Lower lobe of right lung (tissue), 2 donors: ENCODE measurements around the gene HSD11B1L. TPM values are rescaled to one million over a fixed set of nuclear protein-coding genes. Genes with fewer than 3 reads are reported as not detected.
A peak's percentile ranks its signal among the peaks of the same experiment; 100 is the strongest.

Experiments
- ATAC-seq, 2 donors: fragments of 200-7000 bp; cut with Tn5 transposase; one replicate each; pipeline ENCODE4 v1.9.1; 2020 to 2022; ENCODE audit warnings: mild to moderate bottlenecking in 2 of 2, moderate library complexity in 2 of 2
- DNase-seq: peaks from one replicate; pipeline ENCODE4 v3.0.0-alpha.2; 2020
- H3K27ac ChIP-seq: fragments of 200-600 bp; one replicate; pipeline ENCODE4 v1.8.0; 2022
- H3K27me3 ChIP-seq: fragments of 200-600 bp; one replicate; pipeline ENCODE4 v1.8.0; 2022; ENCODE audit warnings: low read depth
- H3K36me3 ChIP-seq: fragments of 200-600 bp; one replicate; pipeline ENCODE4 v1.8.0; 2022; ENCODE audit warnings: mild to moderate bottlenecking
- H3K4me1 ChIP-seq: fragments of 200-600 bp; one replicate; pipeline ENCODE4 v1.8.0; 2022
- H3K4me3 ChIP-seq: fragments of 200-600 bp; one replicate; pipeline ENCODE4 v1.8.0; 2022; ENCODE audit warnings: mild to moderate bottlenecking
- H3K9me3 ChIP-seq: fragments of 200-600 bp; one replicate; pipeline ENCODE4 v1.8.0; 2022
- intact Hi-C: fragments of 100-400 bp; cut with DNase I; formaldehyde crosslinking; loops from one replicate; pipeline ENCODE4 v1.11.0; 2022
- total RNA-seq: library from RNA; stranded (reverse); fragmentation: NEBNext Ultra II Directional; extraction: Animal tissue kit (Norgen Biotek cat#: 25700); gene quantifications from one replicate; pipeline ENCODE4 v1.2.1, GENCODE V29; 2021
- TF ChIP-seq, protein P1 (sequence below): fragments of 200-600 bp; IDR thresholded peaks from one replicate; pipeline ENCODE4 v1.8.0; 2022; ENCODE audit warnings: antibody characterized with exemption, mild to moderate bottlenecking
- donor health status: DM: no; HTN: yes; CAD: no; lungs with severe emphysema.

The HSD11B1L gene
- total RNA-seq, 1 donor from 2014 or later: 8.6 TPM

DNA sequence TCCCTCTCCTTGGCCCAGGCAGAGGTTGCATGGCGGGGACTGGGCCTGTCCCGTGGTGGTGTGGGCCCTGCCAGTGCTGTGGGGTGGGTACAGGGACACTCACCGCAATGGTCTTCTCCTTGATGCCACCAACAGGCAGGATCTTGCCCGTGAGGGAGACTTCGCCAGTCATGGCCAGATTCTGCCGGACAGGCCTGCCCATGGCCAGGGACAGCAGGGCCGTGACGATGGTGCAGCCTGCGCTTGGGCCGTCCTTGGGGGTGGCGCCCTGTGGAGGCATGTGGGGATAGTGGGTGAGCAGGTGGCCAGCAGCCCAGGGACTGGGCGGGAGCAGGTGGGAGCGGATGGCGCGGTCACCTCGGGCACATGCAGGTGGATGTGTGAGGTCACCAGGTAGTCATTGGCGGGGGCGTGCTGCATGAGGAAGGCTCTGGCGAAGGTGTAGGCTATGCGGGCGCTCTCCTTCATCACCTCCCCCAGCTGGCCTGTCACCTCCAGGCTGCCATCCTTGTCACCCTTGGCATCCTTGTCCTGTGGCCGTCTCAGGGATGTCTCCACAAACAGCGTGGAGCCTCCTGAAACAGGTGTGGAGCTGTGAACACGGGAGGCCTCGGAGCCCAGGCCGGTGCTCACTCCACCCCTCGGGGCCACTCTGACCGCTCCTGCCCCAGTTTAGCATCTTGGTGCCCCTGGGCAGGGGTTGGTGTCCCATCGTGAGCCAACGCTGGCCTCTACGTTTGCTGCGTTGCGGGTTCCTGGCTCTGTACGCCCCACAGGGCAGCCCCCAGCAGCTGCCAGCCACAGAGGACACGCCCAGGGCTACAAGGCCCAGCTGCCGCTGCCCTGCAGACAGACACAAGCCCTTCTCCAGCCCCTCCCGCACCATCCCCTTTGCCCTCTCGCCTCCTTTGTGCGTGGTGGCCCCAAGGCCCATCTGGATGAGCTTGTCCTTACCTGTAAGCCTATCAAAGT lies 12.7 kb downstream of the HSD11B1L start:
- no peak overlapping the region for H3K4me3 ChIP-seq
- H3K27ac ChIP-seq: no peak overlapping the region
- H3K4me1 ChIP-seq: peaks cover 17% of the 10 kb centered on the region
- H3K27me3 ChIP-seq: no peaks in the 10 kb centered on the region
- TF ChIP-seq, protein P1, sequence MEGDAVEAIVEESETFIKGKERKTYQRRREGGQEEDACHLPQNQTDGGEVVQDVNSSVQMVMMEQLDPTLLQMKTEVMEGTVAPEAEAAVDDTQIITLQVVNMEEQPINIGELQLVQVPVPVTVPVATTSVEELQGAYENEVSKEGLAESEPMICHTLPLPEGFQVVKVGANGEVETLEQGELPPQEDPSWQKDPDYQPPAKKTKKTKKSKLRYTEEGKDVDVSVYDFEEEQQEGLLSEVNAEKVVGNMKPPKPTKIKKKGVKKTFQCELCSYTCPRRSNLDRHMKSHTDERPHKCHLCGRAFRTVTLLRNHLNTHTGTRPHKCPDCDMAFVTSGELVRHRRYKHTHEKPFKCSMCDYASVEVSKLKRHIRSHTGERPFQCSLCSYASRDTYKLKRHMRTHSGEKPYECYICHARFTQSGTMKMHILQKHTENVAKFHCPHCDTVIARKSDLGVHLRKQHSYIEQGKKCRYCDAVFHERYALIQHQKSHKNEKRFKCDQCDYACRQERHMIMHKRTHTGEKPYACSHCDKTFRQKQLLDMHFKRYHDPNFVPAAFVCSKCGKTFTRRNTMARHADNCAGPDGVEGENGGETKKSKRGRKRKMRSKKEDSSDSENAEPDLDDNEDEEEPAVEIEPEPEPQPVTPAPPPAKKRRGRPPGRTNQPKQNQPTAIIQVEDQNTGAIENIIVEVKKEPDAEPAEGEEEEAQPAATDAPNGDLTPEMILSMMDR: no peak
- DNase-seq (peak; percentile 44), ATAC-seq (no peak)
- no peaks in the 10 kb centered on the region for H3K9me3 ChIP-seq
- H3K36me3 ChIP-seq: peaks cover 67% of the 10 kb centered on the region
- intact Hi-C loops: no loop called here

- Histone ChIP-seq H3K27me3 (no peaks in the 10 kb centered on the region), H3K9me3 (no peaks in the 10 kb centered on the region), H3K36me3 (peaks cover 76% of the 10 kb centered on the region), H3K27ac (no peak overlapping the region), H3K4me1 (peaks cover 17% of the 10 kb centered on the region), H3K4me3 (no peak overlapping the region)
- ATAC-seq (no peak), DNase-seq (no peak)
- TF ChIP-seq, protein P1: no peak
- intact Hi-C loops: no loop called here
Measured at GRCh38 chr19:5694167-5694955, 13.5 kb downstream of the HSD11B1L start.

DNA sequence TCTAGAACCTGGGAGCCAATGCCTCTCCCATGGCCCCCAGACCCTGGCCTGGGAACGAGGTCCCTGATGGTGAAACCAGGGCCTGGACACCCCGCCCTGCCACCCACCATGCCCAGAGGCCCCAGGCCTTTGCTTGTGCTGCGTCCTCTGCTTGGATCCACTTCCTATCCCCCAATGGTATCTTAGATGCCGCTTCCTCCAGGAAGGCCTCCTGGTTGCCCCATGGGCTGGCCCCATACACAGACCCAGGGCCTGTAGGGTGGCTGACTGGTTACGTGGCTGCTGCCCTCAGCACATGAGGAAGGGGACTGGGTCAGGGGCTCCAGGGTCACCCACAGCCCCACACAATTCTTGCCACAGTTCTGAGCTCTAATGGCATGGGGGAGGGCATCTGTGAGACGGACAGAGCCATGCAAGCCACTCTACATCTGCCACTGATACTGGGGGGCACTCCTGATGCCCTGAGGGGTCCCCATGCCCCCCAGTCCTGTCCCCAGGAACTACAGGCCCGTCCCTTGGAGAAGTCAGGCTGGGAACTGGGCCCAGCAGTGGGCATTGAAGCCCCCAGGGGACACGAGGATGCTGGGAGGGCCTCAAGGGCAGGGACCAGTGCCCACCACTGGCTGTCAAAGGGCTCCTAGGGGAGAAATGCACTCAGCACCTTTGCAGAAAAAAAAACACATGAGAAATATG lies 14.3 kb downstream of the HSD11B1L start:
- Histone ChIP-seq H3K36me3 (peaks cover 84% of the 10 kb centered on the region), H3K27me3 (no peaks in the 10 kb centered on the region), H3K9me3 (no peaks in the 10 kb centered on the region), H3K27ac (no peak overlapping the region), H3K4me3 (no peak overlapping the region), H3K4me1 (peaks cover 17% of the 10 kb centered on the region)
- ATAC-seq (no peak), DNase-seq (no peak)
- TF ChIP-seq, protein P1: no peak
- intact Hi-C loops: no loop called here

DNA sequence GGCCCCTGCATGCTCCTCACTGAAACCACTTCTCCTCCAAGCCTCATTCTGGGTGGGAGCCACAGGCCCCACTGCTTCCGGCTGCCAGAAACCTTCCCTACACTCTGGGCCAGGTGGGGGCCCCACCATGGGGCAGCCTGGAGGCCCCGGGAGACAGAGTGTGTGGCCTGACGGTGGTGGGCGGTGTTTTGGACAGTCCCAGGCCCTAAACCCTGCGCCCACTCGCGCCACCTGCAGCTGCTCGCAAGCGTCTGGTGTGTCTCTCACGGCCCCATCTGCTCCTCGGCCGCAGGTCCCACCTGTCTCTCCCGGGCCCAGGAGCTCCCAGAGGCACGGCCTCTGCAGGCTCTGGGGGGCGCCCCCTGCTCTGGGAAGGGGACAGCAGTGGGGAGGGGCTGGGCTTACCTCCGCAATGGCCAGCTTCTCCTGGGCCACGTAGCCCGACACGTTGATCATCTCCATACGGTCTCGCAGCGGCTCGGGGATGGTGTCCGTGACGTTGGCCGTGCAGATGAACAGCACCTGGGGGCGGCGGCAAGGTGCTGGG lies 14.9 kb downstream of the HSD11B1L start:
- Histone ChIP-seq H3K4me3 (no peak overlapping the region), H3K9me3 (no peaks in the 10 kb centered on the region), H3K4me1 (peaks cover 17% of the 10 kb centered on the region), H3K27ac (no peak overlapping the region), H3K36me3 (peaks cover 90% of the 10 kb centered on the region), H3K27me3 (no peaks in the 10 kb centered on the region)
- intact Hi-C loops: no loop called here
- DNase-seq (no peak), ATAC-seq (no peak)
- TF ChIP-seq, protein P1: no peak
